HCT116 (cell line): ENCODE measurements around the gene HERC2. TPM values are rescaled to one million over a fixed set of nuclear protein-coding genes. Genes with fewer than 3 reads are reported as not detected.

Source experiments
- ATAC-seq: fragments of 200-7000 bp; cut with Tn5 transposase; 2 replicates; pipeline ENCODE4 v1.9.1; 2020; ENCODE audit warnings: mild to moderate bottlenecking, moderate library complexity
- BruUV-seq: library from RNA; stranded (reverse); fragments of 400-500 nt; replicated peaks from 2 replicates; lab custom pipeline; 2021; lab: Mats Ljungman, UMichigan
- CTCF ChIA-PET: fragments of 300-600 bp; sonication (Branson Sonifier 250); formaldehyde crosslinking; loops from one replicate; lab custom pipeline; 2021; ENCODE audit warnings: antibody characterized with exemption; lab: Charles Lee
- POLR2A ChIA-PET: fragments of 300-600, 350-600 bp; sonication (Branson Sonifier 250); formaldehyde crosslinking; loops from one replicate; lab custom pipeline; 2021; ENCODE audit warnings: antibody characterized with exemption; lab: Charles Lee
- RAD21 ChIA-PET, 2 experiments: fragments of 300-600 bp; sonication (Branson Sonifier 250); formaldehyde crosslinking; loops; one replicate each; lab custom pipeline; 2023; ENCODE audit warnings: low total read pairs in 2 of 2; ENCODE audit not compliant: uncharacterized antibody in 2 of 2, unreplicated experiment in 2 of 2, low non-redundant PET in 1 of 2; lab: Charles Lee
- DNase-seq: peaks from one replicate; pipeline ENCODE4 v3.0.0-alpha.2; 2010; ENCODE audit warnings: low read depth, low spot score
- H2AFZ ChIP-seq: fragments of 200-600 bp; shearing (Covaris generic), sonication (generic); 2 replicates; pipeline ENCODE4 v1.6.1; 2017; ENCODE audit warnings: low read depth, mixed run types, mixed read lengths, antibody characterized with exemption, low read length; ENCODE audit not compliant: poor library complexity, severe bottlenecking
- H3K27ac ChIP-seq: 2 replicates; pipeline ENCODE4 v1.5.1; 2012; ENCODE audit warnings: low read depth, low read length
- H3K27me3 ChIP-seq: fragments of 200-600 bp; sonication (generic); 2 replicates; pipeline ENCODE4 v1.6.1; 2016; ENCODE audit warnings: mixed run types, low read length, mixed read lengths; ENCODE audit not compliant: insufficient read depth
- H3K36me3 ChIP-seq, 2 experiments: fragments of 200-500 bp in 1 of 2; fragments of 200-600 bp in 1 of 2; sonication (Bioruptor generic) in 1 of 2; sonication (generic) in 1 of 2; 2 replicates each; pipeline versions ENCODE4 v1.5.1 to v1.6.1; 2014 to 2016; ENCODE audit warnings: low read length in 2 of 2, inconsistent platforms in 1 of 2, mixed read lengths in 1 of 2, mixed run types in 1 of 2; ENCODE audit not compliant: insufficient read depth in 2 of 2, control insufficient read depth in 1 of 2
- H3K4me1 ChIP-seq, 2 experiments: fragments of 200-600 bp in 1 of 2; sonication (generic) in 1 of 2; 2 replicates each; pipeline versions ENCODE4 v1.5.1 to v1.6.1; 2012 to 2017; ENCODE audit warnings: low read length in 2 of 2, inconsistent platforms in 1 of 2, mild to moderate bottlenecking in 1 of 2, mixed read lengths in 1 of 2, mixed run types in 1 of 2, moderate library complexity in 1 of 2; ENCODE audit not compliant: insufficient read depth in 2 of 2, control insufficient read depth in 1 of 2
- H3K4me2 ChIP-seq: fragments of 200-600 bp; sonication (generic); 2 replicates; pipeline ENCODE4 v1.6.1; 2017; ENCODE audit warnings: mixed run types, low read length, mixed read lengths
- H3K4me3 ChIP-seq, 2 experiments: fragments of 200-600 bp in 1 of 2; sonication (generic) in 1 of 2; replicated peaks in 1 of 2; 2 replicates each; pipeline ENCODE4 v1.5.1; 2011 to 2016; ENCODE audit warnings: low read length in 2 of 2, control low read depth in 1 of 2, low read depth in 1 of 2, mild to moderate bottlenecking in 1 of 2, mixed read lengths in 1 of 2, mixed run types in 1 of 2
- H3K79me2 ChIP-seq: fragments of 200-600 bp; sonication (generic); 2 replicates; pipeline ENCODE4 v1.6.1; 2017; ENCODE audit warnings: mild to moderate bottlenecking, mixed run types, low read length, moderate library complexity, mixed read lengths; ENCODE audit not compliant: insufficient read depth
- H3K9ac ChIP-seq: fragments of 200-600 bp; sonication (generic); 2 replicates; pipeline ENCODE4 v1.6.1; 2016; ENCODE audit warnings: low read length, mixed read lengths
- H3K9me2 ChIP-seq: fragments of 200-600 bp; sonication (generic), shearing (Covaris generic); 2 replicates; pipeline ENCODE4 v1.6.1; 2017; ENCODE audit warnings: mixed run types, mild to moderate bottlenecking, moderate library complexity; ENCODE audit not compliant: insufficient read depth
- H3K9me3 ChIP-seq, 2 experiments: fragments of 200-500 bp in 1 of 2; fragments of 200-600 bp in 1 of 2; sonication (Bioruptor generic) in 1 of 2; sonication (generic) in 1 of 2; 2 replicates each; pipeline ENCODE4 v1.6.1; 2014 to 2017; ENCODE audit warnings: low read length in 2 of 2, mixed read lengths in 2 of 2, inconsistent platforms in 1 of 2, low read depth in 1 of 2, mild to moderate bottlenecking in 1 of 2, mixed run types in 1 of 2, moderate library complexity in 1 of 2; ENCODE audit not compliant: control insufficient read depth in 1 of 2, insufficient read depth in 1 of 2
- H4K20me1 ChIP-seq: fragments of 200-600 bp; sonication (generic), shearing (Covaris generic); 2 replicates; pipeline ENCODE4 v1.6.1; 2017; ENCODE audit warnings: mixed run types, mild to moderate bottlenecking, moderate library complexity; ENCODE audit not compliant: insufficient read depth
- CBX3 ChIP-seq: IDR thresholded peaks from 2 replicates; pipeline ENCODE4 v1.6.1; 2012; ENCODE audit warnings: low read depth
- CEBPB ChIP-seq: IDR thresholded peaks from 2 replicates; pipeline ENCODE4 v1.6.1; 2012; ENCODE audit warnings: low read depth
- EGR1 ChIP-seq: IDR thresholded peaks from 2 replicates; pipeline ENCODE4 v1.6.1; 2012; ENCODE audit warnings: low read depth
- EZH2 ChIP-seq: fragments of 200-600 bp; sonication (generic); IDR thresholded peaks from 2 replicates; pipeline ENCODE4 v1.6.1; 2017; ENCODE audit warnings: antibody characterized with exemption, mixed run types
- EZH2phosphoT487 ChIP-seq: fragments of 200-600 bp; IDR thresholded peaks from 2 replicates; pipeline ENCODE4 v1.6.1; 2018; ENCODE audit warnings: antibody characterized with exemption, borderline replicate concordance
- FOSL1 ChIP-seq: IDR thresholded peaks from 2 replicates; pipeline ENCODE4 v1.6.1; 2012; ENCODE audit warnings: low read depth
- JUND ChIP-seq: IDR thresholded peaks from 2 replicates; pipeline ENCODE4 v1.6.1; 2012
- MAX ChIP-seq: IDR thresholded peaks from 2 replicates; pipeline ENCODE4 v1.6.1; 2012
- POLR2AphosphoS5 ChIP-seq: IDR thresholded peaks from 2 replicates; pipeline ENCODE4 v1.6.1; 2011; ENCODE audit warnings: mild to moderate bottlenecking, low read depth, low read length, moderate library complexity
- RAD21 ChIP-seq: IDR thresholded peaks from 2 replicates; pipeline ENCODE4 v1.6.1; 2012; ENCODE audit warnings: low read depth, mild to moderate bottlenecking
- REST ChIP-seq: IDR thresholded peaks from 2 replicates; pipeline ENCODE4 v1.6.1; 2012; ENCODE audit warnings: low read depth
- SP1 ChIP-seq: IDR thresholded peaks from 2 replicates; pipeline ENCODE4 v1.6.1; 2012; ENCODE audit warnings: low read depth
- SRF ChIP-seq: IDR thresholded peaks from 2 replicates; pipeline ENCODE4 v1.6.1; 2012; ENCODE audit warnings: low read depth
- TCF7L2 ChIP-seq: IDR thresholded peaks from 2 replicates; pipeline ENCODE4 v1.7.0; 2011; ENCODE audit warnings: borderline replicate concordance, inconsistent platforms; ENCODE audit not compliant: insufficient read depth, insufficient read length; ENCODE audit errors: extremely low read depth
- ZBTB33 ChIP-seq: IDR thresholded peaks from 2 replicates; pipeline ENCODE4 v1.6.1; 2011; ENCODE audit warnings: mild to moderate bottlenecking, low read length, moderate library complexity; ENCODE audit not compliant: insufficient replicate concordance; ENCODE audit errors: extremely low read depth
- ZFX ChIP-seq: fragments of 450-650 bp; IDR thresholded peaks from 2 replicates; pipeline ENCODE4 v1.6.1; 2017
- intact Hi-C: fragments of 100-400 bp; cut with micrococcal nuclease; formaldehyde crosslinking; loops from 2 replicates; pipeline ENCODE4 v1.10.0; 2022
- total RNA-seq: library from RNA; stranded (reverse); gene quantifications from one replicate; pipeline ENCODE4 v1.2.1, GENCODE V29; 2021; ENCODE audit not compliant: unreplicated experiment

Gene HERC2
- total RNA-seq, 1 experiment from 2014 or later = 55.5 TPM

GRCh38 chr15:28269097-28269496, 52.9 kb downstream of the HERC2 start:
- H3K9me2 ChIP-seq = no peaks in the 10 kb centered on the region
- H3K27ac ChIP-seq = no peak overlapping the region
- no peak overlapping the region for H3K4me2 ChIP-seq
- no TSS peak for BruUV-seq
- H2AFZ ChIP-seq = no peak overlapping the region
- no peaks in the 10 kb centered on the region for H3K4me1 ChIP-seq
- DNase-seq (no peak), ATAC-seq (no peak)
- H3K79me2 ChIP-seq = peaks cover 4% of the 10 kb centered on the region; the same call in 1 of the 2 replicates
- no peaks in the 10 kb centered on the region for H4K20me1 ChIP-seq
- H3K9me3 ChIP-seq = no peaks in the 10 kb centered on the region
- POLR2A ChIA-PET = no interaction called here
- intact Hi-C loops = no loop called here
- CTCF ChIA-PET = no interaction called here
- no peaks in the 10 kb centered on the region for H3K27me3 ChIP-seq
- no peak overlapping the region for H3K9ac ChIP-seq
- TF ChIP-seq CBX3 (no peak), EZH2phosphoT487 (no peak), RAD21 (no peak), MAX (no peak)
- TF ChIP-seq, all 23 proteins: peak for 0
- RAD21 ChIA-PET = no interaction called here
- Histone ChIP-seq H3K36me3 (peaks cover 28% of the 10 kb centered on the region in 2 experiments), H3K4me3 (no peak overlapping the region)

GRCh38 chr15:28267727-28268126, 54.3 kb downstream of the HERC2 start:
- no peak overlapping the region for H2AFZ ChIP-seq
- H3K4me3 ChIP-seq = no peak overlapping the region
- H3K4me1 ChIP-seq = no peaks in the 10 kb centered on the region
- peaks cover 7% of the 10 kb centered on the region; the same call in 1 of the 2 replicates for H3K79me2 ChIP-seq
- no peaks in the 10 kb centered on the region for H3K9me3 ChIP-seq
- ChIA-PET RAD21 (no interaction called here), CTCF (no interaction called here), POLR2A (no interaction called here)
- H3K4me2 ChIP-seq = no peak overlapping the region
- H4K20me1 ChIP-seq = no peaks in the 10 kb centered on the region
- BruUV-seq = no TSS peak
- H3K36me3 ChIP-seq = peaks cover 28 to 31% of the 10 kb centered on the region in 2 experiments
- no peak overlapping the region for H3K27ac ChIP-seq
- H3K9me2 ChIP-seq = no peaks in the 10 kb centered on the region
- no peak overlapping the region for H3K9ac ChIP-seq
- ATAC-seq (no peak), DNase-seq (no peak)
- H3K27me3 ChIP-seq = no peaks in the 10 kb centered on the region
- intact Hi-C loops = no loop called here
- TF ChIP-seq RAD21 = no peak
- no peak for TF ChIP-seq FOSL1
- TF ChIP-seq EZH2phosphoT487 = no peak
- no peak for TF ChIP-seq POLR2AphosphoS5
- TF ChIP-seq ZFX = no peak
- no peak for TF ChIP-seq SP1
- no peak for TF ChIP-seq ZBTB33
- TF ChIP-seq SRF = no peak
- no peak for TF ChIP-seq EGR1
- TF ChIP-seq CBX3 = no peak
- TF ChIP-seq TCF7L2 = no peak
- no peak for TF ChIP-seq REST
- TF ChIP-seq CEBPB = no peak
- no peak for TF ChIP-seq MAX
- TF ChIP-seq JUND = no peak
- no peak for TF ChIP-seq EZH2
